NCI-H146 (cell line): Measurements from ENCODE around the gene OBP2B.
"Not testable (repeated sequence)": the region's sequence is repeated elsewhere in the genome, so short reads cannot be mapped to it uniquely, and the experiment has no call there.

Source experiments
- DNase-seq: peaks from one replicate; lab custom pipeline; 2025; lab: John Stamatoyannopoulos, UW

Gene OBP2B

DNA sequence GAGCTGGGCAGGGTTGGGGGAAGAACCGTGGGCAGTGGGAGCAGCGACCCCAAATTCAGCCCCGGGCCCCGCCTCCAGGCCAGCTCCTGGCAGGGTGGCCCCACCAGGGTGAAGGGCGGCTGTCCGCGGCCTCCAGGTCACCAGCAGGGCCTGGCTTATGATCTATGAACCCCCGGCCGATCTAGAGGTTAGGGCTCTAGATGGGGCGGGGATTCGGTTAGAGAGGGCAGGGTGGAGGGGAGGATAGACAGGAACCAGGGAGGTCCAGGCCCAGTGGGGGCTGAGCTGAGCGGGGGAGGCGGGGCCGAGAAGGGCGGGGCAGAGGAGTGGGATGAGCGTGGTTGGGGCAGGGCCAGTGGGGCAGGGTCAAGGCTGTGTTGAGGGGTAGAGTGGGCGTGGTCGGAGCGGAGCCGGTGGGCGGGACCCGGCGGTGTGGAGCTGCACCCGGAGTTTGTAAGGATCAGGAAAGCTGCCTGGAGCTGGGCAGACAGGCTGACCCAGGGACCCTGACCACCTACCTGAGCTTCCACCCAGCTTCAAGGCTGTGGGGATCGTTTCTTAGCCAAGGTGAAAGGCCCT is 29.3 kb upstream of the OBP2B start:
- DNase-seq: no peak

- DNase-seq: no peak
Observed at GRCh38 chr9:133237035-133237731, 28.1 kb upstream of the OBP2B start.

GRCh38 chr9:133236291-133237034 is 27.4 kb upstream of the OBP2B start:
- not testable (repeated sequence) for DNase-seq

DNA sequence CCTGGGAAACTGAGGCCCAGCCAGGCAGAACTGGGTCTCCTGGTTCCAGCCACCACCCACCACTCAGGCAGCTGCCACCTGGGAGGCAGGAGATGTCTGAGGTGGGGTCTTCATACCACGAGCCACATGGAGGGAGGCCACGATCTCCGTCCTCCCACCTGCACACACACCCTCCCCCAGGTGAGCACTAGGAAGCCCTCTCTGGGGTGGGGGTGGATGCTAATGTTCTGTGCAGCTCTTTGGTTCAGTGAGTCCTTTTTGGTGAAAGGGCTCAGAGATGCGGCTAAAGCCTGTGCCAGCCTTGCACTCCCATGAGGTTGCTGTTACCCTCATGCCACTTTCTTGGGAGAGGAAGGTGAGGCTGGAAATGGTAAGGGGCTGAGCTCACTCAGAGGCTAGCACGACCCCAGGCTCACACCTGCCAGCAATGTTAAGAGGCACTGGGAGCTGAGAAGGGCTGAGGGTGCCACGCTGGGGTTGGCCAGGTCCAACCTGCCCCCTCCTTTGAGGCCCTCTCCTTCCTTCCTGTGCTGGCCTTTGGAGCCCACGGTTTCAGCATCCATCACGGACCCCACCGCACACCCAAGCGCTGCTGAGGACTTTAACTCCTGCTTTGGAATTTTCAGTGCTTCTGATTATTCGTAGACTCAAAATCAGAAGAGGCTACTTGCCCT is 26.6 kb upstream of the OBP2B start:
- no peak for DNase-seq

- DNase-seq: no peak
Observed at GRCh38 chr9:133234577-133235322, 25.7 kb upstream of the OBP2B start.

DNA sequence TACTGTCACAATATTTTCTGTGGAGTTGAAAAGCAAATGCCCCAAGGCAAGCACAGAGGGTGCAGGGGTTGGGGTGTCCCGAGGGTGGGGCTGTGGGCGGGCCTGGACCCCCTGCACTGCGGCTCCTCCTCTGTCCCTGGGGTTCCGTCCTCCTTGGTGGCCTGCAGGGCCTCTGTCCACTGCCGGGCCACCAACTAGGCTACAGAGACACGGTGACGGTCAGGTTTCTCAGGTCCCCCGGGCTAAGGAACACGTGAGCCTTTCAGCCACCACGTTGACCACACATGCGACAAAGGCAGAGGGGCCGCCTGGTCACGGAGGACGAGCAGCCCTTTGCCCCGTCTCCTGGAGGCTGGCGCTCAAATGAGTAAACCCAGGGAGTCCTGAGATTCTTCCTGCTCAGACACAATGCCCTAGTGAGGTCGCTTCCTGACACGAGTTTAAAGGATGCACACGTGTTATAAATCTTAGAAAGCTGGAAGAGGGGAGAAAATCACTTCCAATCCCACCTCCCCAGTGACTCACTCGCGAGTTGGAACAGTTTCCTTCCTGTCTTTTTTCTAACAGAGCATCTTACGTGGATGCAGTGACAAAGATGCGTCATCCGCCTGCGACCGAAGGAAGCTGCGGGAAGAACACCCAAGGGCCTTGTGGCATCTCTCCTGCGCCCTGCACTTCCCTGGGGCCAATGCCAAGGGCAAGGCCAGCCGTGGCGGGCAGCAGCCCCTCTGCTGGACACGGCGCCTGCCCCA is 24.8 kb upstream of the OBP2B start:
- no peak for DNase-seq

DNA sequence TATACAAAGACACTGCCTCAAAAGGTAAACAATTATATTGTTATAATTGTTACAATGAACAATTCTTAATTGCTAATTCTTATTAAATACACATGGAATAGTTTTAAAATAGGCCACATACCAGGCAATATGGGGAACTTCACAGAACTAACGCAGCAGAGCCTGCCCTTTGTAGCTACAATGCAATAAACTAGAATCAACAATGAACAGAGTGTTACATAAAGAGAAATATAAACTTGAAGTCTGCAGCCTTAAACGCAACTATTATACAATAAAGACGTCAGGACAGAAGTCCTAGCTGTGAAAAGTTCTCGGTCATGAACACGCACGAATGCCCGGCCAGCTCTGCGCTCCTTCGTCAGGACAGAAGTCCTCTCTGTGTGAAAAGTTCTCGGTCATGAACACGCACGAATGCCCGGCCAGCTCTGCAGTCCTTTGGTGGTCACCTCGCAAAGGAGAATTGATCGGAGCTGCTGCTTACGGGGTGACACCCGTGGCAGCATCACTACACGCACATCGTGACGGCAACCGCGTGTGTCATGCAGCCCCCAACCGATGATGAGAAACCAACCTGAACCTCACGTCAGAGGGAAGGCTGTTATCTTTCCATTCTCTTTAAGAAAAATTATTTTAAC is 23.0 kb upstream of the OBP2B start:
- not testable (repeated sequence) for DNase-seq

GRCh38 chr9:133230514-133230913 is 21.5 kb upstream of the OBP2B start:
- DNase-seq: not testable (repeated sequence)

- no peak for DNase-seq
Observed at GRCh38 chr9:133230093-133230492, 21.0 kb upstream of the OBP2B start.

- DNase-seq: not testable (repeated sequence)
Observed at GRCh38 chr9:133228474-133229193, 19.6 kb upstream of the OBP2B start.

DNA sequence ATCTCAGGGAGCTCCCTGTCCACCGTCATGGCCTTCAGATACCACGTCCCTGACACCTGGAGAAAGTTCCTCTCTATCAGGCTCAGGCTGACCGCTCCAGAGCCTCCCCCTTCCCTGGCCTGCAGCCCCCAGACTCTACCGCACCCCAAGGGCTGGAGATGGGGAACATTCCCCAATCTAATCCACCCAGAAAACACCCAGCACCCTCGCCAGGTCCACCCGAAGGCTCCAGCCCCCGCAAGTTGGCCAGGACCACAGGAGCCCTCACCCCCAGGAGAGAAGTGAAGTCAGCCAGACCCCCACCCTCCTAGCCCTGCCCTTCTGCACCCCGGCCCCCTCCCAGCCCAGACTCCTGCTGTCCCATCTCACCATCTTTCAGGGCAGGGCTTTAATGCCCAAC is 18.9 kb upstream of the OBP2B start:
- DNase-seq: not testable (repeated sequence)

DNA sequence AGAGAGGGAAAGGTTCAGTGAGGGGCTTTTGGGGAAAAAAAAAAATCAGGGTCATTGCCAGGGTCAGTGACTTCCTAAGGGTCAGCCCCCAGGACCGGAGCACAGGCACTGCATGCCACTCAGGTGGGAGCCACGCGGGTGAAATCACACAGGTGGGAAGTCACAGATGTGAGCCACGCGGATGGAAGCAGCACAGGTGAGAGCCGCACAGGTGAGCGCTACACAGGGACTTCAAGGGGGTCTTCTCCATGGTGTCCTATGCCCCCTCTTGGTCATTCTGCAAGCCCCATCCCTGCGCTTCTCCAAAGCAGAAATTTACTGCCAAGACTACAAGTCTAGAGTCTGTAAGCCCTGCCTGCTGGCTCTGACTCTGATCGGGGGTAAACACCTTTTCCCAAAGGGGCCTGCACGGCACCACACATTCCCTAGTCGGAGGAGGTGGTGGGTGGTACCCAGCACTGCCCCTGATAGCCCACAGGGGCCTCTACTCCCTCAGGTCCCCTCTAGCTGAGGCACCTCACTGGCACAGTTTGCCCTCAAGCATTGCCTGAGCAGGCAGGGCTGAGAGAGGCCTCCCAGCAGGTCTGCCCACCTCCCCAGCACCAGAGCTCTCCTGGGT is 18.3 kb upstream of the OBP2B start:
- DNase-seq: no peak

DNA sequence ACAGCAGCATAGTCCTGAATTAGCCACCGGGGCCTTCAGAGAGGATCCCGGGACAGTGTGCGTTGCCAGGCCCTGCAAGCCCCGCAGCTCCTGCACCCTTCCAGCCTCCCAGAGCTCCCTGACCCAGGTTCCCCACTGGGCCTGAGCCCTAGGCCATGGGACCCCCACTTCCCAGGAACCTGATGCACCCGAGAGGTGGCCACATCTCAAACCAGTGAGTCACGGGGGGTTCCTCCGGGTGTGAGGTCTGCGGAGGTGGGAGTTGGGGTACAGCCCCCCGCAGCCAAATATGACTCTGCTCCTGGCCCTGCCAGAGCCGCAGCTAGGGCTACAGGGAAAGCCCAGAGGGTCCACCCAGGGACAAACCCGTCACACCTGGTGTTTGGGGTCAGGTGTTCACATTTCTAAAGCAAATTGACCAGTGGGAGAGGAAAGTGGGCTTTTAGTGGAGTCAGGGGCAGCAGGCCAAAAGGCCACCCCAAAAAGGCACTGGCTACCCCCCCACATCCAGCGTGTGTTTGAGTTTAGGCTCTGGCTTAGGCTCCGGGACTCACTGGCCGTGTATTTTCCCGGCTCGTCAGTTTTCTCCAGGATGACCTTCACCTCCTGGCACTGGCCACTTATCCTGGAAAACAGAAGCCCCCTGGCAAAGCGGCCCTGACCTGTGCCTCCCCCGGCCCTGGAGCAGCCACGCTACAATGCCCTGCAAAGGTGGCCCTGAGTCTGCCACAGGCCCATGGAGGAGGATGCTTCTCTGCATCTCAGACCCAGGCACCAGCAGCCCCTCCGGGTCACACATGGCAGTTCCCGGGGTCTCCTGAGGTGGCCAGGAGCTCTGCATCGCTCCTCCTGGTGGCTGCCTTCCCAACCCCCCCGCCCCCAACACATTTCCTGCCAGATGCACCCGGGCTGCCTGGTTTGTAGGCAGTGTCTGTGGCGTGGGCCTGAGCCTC is 17.4 kb upstream of the OBP2B start:
- no peak for DNase-seq

- DNase-seq: no peak
Observed at GRCh38 chr9:133225171-133226011, 16.3 kb upstream of the OBP2B start.

GRCh38 chr9:133224762-133225161 is 15.7 kb upstream of the OBP2B start:
- no peak for DNase-seq

GRCh38 chr9:133223159-133223756 is 14.2 kb upstream of the OBP2B start:
- not testable (repeated sequence) for DNase-seq

DNA sequence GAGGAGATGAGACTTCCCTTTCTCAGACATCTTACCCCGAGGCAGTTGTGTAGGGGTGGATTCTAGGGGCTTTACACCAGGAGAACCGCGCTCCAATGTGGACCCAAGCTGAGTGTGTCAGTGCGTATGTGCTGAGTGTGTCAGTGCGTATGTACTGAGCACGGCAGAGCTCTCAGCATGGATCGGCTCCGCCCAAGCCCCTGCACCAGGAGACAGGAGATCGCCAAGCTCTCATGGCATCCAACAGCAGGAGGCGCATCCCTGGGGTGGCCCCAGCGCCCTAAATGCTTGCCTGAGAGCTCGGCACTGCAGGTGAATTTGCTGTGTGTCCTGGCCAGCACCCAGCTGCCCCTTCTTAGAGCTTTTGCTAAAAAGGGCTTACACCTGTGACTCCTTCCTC is 12.9 kb upstream of the OBP2B start:
- DNase-seq: not testable (repeated sequence)
